NCI-H1694 (cell line): ENCODE data around the gene CASQ2.
A peak's percentile ranks its signal among the peaks of the same experiment; 100 is the strongest.

Experiments
- DNase-seq: peaks from one replicate; lab custom pipeline; 2025; lab: John Stamatoyannopoulos, UW

CASQ2 gene

GRCh38 chr1:115768549-115768948 lies at the start of gene CASQ2:
Gene CASQ2 (minus strand): TSS chr1:115768714. CDS start chr1:115768541, 173 bp downstream.
- no peak for DNase-seq

DNA sequence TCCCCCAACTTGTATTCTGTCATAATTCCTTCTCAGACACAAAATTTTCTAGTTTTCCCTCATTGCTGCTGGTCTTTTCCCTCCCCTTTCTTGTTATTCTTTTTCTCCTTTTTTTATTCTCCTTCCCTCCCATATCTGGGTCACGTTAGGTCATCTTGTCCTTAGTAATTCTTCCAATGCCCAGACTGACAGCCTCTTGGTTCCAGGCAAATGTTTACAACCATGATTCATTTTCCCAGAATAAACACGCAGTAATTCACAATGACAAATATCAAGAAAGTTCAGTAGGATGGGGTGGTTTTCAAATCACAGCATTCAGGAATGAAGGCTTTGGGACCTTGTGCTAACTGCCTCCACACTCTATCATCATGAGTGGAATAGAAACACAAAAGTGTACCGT lies 47.2 kb upstream of the CASQ2 start:
- DNase-seq, result no peak

DNA sequence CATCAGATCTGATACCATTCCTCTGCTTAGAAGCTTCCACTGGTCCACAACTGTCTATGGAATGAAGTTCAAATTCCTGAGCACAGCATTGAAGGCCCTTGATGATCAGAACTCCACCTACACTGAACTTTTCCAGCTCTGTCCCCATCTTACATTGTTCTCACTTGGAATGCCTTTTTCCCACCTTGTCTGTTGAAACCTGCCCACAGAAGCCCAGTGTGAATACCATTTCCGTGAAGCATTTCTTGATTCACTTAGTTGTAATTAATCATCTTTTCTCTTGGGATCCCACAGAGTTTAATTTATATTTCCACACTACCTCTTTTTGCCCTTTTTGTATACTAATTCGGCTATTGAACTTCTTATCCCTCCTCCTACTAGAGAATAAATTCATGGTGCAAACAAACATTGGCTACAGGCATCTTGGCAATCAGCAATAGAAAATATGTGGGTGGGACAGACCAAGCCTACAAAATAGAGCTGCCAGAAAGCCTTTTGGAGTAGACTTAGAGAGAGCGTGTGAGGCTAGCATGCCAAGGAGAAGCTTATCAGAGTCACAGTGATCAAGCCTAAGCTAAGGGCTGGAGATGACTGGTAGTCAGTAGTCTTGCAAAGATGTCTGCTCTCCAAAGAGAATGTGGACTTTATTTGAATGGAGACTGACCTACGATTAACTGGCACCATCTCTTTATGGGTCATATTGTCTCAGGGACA lies 46.3 kb upstream of the CASQ2 start:
- DNase-seq, result no peak

DNA sequence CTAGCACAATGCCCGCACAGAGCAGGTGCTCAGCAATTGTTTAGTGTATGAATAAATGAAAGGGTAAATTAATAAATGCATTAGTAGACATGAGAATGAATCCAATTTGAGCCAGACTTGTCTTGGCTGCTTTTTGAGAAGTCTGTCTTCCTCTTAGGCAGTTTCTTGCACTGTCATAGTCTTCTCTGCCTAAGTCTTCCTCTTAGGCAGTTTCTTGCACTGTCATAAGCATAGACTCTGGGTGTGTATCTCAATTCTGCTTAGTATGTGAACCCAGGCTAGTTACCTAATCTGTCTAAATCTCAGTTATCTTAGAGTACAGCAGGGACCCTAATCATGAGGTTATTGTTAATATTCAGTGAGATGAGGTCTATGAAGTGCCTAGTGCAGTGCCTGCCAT lies 45.2 kb upstream of the CASQ2 start:
- DNase-seq, result no peak

DNA sequence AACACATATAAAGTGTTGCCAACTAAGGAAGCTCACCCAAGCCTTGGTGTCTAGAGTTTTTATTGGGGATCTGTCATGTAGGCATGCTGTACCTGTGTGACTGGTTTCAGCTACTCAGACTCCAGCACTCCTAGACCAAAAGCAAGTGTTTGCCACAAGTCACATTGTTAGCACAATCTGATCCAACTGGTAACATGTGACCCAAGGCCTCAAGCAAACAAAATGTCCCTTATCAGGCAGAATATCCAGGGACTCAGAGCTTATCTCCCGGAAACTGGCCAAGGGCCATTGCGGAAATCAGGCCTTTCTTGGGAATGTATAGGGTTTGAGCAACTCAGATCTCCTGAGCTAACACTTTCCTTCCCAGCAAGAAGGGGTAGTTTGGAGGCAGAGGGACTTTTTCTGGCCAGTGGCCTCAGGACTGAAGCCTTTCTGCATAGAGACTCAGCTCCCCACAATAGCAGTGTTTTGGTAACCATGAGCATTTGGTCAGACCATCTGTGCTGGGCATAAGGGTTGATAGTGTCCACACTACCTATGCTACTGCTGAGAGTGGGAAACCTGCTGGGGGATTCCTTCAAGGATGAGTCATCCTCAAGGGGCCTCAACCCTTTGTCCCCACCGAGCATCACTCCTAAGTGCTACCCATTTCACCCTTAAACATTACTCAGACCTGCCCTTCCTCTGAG lies 42.8 kb upstream of the CASQ2 start:
- DNase-seq, result no peak

- peak; percentile 84 for DNase-seq
These were observed 42.1 kb upstream of the CASQ2 start for GRCh38 chr1:115810609-115811008.

- peak; percentile 21 for DNase-seq
These were observed 41.3 kb upstream of the CASQ2 start for GRCh38 chr1:115809847-115810246.

- DNase-seq, result no peak
These were observed 40.6 kb upstream of the CASQ2 start for GRCh38 chr1:115809076-115809475.

- DNase-seq, result peak; percentile 88
These were observed 39.2 kb upstream of the CASQ2 start for GRCh38 chr1:115807723-115808122.

GRCh38 chr1:115805597-115805996 lies 37.1 kb upstream of the CASQ2 start:
- no peak for DNase-seq

DNA sequence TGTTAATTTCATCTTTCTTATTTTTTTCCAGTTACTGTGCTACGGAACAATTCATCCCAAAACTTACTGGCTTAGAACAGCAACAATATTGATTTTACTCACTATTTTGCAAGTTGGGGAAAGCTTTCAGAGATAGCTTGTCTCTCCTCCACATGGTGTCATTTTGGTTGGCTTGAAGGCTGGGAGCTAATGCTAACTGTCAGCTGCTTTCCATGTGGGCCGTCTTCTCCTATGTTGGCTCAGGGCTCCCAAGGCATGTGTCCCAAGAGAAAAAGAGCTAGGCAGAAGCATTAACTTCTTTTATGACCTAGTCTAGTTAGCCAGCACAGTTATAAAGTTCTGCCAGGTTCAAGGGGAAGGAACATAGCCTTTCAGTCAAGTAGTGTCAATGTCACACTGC lies 33.9 kb upstream of the CASQ2 start:
- no peak for DNase-seq

GRCh38 chr1:115797486-115797885 lies 29.0 kb upstream of the CASQ2 start:
- DNase-seq, result no peak

- DNase-seq, result peak; percentile 25
These were observed 28.4 kb upstream of the CASQ2 start for GRCh38 chr1:115796897-115797296.

DNA sequence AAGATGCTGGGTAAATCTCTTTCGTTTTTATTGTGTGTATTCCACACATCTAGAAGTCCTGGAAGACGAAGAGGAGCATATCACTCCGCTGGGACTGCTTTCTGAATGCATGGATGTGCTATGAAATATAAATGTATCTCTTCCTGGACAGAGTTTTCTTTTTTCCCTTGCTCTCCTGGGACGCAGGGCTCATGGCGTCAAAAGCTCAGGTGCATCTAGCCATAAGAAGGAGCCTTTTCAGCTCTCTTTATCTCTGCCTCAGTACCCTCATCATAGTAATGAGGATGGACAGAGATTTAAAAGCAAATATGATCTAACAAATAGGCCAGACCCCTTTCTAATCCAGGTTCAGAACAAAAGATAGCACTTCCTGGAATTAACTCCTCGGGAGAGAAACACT lies 27.5 kb upstream of the CASQ2 start:
- DNase-seq, result no peak

GRCh38 chr1:115794976-115795639 lies 26.6 kb upstream of the CASQ2 start:
- no peak for DNase-seq

GRCh38 chr1:115793162-115793561 lies 24.6 kb upstream of the CASQ2 start:
- DNase-seq, result no peak

DNA sequence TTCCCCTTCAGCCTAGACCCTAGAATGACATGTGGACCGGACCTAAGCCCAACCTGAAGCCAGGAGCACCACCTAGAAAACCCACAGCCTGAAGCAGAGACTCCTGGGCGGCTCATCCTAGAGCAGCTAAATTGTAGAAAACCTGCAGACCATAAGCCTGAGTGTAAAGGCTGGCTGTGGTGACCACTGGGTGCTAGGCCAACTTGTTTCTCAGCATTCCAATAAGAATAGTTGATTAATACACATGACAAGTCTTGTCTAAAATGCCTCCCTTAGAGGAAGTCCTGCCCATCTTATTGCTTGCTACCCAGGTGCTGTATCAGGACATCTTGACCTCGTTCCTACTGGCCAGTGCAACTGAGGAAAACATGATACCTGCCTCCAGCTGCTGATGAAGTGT lies 23.3 kb upstream of the CASQ2 start:
- DNase-seq, result no peak

DNA sequence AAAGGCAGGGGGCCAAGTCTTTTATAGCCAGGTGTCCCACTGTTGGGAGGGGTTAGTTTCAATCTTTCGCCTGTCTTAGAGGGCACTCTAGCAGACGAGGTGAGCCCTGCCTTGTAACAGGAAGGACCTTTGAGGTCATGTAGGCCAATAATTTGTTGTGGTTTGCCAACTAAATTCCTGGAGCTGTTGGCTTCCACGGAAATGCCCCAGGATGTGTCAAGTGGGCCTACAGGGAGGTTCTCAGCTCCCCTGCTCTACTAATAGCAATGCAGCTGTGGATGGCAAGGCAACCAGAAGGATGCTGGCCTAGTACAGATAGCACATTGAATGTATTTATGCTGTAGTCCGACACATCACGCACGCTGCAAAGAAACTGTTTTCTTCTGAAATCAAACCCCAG lies 22.3 kb upstream of the CASQ2 start:
- DNase-seq, result no peak

DNA sequence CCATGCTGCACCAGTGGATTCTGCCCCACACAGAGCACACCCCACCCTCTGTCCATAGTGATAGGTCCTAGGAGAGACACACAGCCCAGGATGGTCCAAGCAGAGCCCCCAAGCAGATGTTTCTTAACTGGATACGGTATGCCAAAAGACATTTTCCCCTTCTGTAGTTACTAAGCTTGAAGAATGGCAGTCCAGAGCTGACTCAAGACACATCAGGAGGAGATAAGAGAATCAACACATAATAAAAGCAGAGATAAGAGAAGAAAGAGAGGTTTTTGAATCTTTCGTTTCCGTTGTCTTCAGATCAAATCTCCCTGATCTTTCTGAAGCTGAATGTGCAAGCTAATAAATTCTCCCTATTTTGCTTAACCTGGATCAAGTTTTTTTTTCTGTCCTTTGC lies 21.8 kb upstream of the CASQ2 start:
- no peak for DNase-seq

DNA sequence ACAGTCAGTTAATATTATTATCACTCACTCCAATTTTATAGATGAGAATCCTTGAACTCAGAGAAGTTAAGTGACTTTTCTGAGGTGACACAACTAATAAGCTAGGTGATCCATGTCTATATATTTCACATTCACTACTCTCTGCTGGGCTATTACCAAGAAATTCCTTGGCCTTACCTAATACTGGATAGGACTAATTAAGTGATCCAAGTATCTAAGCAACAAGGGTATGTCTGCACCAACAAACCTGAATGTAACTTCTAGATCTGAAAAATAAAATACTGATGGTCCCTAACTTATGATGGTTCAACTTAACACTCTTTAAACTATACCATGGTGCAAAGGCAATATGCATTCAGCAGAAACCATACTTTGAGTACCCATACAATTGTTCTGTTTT lies 14.8 kb upstream of the CASQ2 start:
- no peak for DNase-seq

GRCh38 chr1:115782571-115783281 lies 14.2 kb upstream of the CASQ2 start:
- no peak for DNase-seq

GRCh38 chr1:115781851-115782250 lies 13.3 kb upstream of the CASQ2 start:
- DNase-seq, result no peak

GRCh38 chr1:115781343-115781742 lies 12.8 kb upstream of the CASQ2 start:
- no peak for DNase-seq
